NB4 (cell line): ENCODE results near the gene TMX4.

Source experiments
- DNase-seq: peaks from one replicate; pipeline ENCODE4 v3.0.0; 2010; ENCODE audit warnings: low read depth
- H3K4me3 ChIP-seq: one replicate; pipeline ENCODE4 v1.5.1; 2011; ENCODE audit warnings: mild to moderate bottlenecking, low read depth, low read length, moderate library complexity
- MYC ChIP-seq: IDR thresholded peaks from 2 replicates; pipeline ENCODE4 v1.6.1; 2011; ENCODE audit warnings: low read depth, low read length
- POLR2A ChIP-seq: IDR thresholded peaks from 2 replicates; pipeline ENCODE4 v1.6.1; 2011; ENCODE audit warnings: mild to moderate bottlenecking; ENCODE audit not compliant: insufficient read length; ENCODE audit errors: extremely low read depth
- TF ChIP-seq, protein P1 (sequence below): IDR thresholded peaks from one replicate; pipeline ENCODE4 v1.5.1; 2012; ENCODE audit warnings: low read depth, low read length
- TF ChIP-seq, protein P2 (sequence below): IDR thresholded peaks from 2 replicates; pipeline ENCODE4 v1.6.1; 2011; ENCODE audit warnings: low read depth, low read length

Gene TMX4

GRCh38 chr20:7935027-7935551, 84.5 kb downstream of the TMX4 start:
- H3K4me3 ChIP-seq, result no peak overlapping the region
- peak; percentile 12 for DNase-seq
- TF ChIP-seq MYC, result no peak
- TF ChIP-seq, protein P1, sequence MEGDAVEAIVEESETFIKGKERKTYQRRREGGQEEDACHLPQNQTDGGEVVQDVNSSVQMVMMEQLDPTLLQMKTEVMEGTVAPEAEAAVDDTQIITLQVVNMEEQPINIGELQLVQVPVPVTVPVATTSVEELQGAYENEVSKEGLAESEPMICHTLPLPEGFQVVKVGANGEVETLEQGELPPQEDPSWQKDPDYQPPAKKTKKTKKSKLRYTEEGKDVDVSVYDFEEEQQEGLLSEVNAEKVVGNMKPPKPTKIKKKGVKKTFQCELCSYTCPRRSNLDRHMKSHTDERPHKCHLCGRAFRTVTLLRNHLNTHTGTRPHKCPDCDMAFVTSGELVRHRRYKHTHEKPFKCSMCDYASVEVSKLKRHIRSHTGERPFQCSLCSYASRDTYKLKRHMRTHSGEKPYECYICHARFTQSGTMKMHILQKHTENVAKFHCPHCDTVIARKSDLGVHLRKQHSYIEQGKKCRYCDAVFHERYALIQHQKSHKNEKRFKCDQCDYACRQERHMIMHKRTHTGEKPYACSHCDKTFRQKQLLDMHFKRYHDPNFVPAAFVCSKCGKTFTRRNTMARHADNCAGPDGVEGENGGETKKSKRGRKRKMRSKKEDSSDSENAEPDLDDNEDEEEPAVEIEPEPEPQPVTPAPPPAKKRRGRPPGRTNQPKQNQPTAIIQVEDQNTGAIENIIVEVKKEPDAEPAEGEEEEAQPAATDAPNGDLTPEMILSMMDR, result no peak
- TF ChIP-seq POLR2A, result no peak
- TF ChIP-seq, protein P2, sequence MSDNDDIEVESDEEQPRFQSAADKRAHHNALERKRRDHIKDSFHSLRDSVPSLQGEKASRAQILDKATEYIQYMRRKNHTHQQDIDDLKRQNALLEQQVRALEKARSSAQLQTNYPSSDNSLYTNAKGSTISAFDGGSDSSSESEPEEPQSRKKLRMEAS, result no peak

GRCh38 chr20:7933346-7933745, 86.2 kb downstream of the TMX4 start:
- TF ChIP-seq POLR2A (no peak), MYC (no peak)
- TF ChIP-seq, protein P2, result no peak
- TF ChIP-seq, protein P1, result no peak
- H3K4me3 ChIP-seq, result no peak overlapping the region
- peak; percentile 6 for DNase-seq

DNA sequence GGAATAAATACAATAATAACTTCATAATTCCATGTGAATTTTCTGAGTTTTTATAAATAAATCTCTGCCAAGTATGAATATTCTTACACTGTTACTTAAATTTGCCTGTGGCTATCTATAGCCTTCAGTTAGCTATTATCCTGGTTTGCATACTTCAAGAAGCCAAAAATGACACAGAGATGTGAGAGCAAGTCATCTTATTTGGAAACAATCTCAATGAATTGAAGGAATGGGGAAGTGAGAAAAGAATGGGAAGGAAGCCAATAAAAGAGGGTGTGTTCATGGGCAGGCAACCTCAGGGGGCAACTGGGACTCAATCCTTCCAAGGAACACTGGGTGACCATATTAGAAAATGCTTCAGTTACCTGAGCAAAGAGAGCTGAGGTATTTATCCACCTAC, 89.2 kb downstream of the TMX4 start:
- H3K4me3 ChIP-seq, result no peak overlapping the region
- TF ChIP-seq, protein P2, result no peak
- TF ChIP-seq, protein P1, result no peak
- TF ChIP-seq MYC (no peak), POLR2A (no peak)
- no peak for DNase-seq
